Measurements from ENCODE around the gene RASSF4.

GRCh38 chr10:44924261-44925040, 35.2 kb upstream of the RASSF4 start:
- TF ChIP-seq EZH2 (IDR thresholded peaks at IDR 0.05; ENCODE audit: low read length), result no peak
- no peak for TF ChIP-seq CTCF (optimal IDR thresholded peaks at IDR 0.05 in 1 of 3, IDR thresholded peaks at IDR 0.05 in 1 of 3, conservative IDR thresholded peaks at IDR 0.05 in 1 of 3; ENCODE audit: extremely low read depth in 1 of 3, insufficient read depth in 2 of 3, low read length in 3 of 3)
